Measurements from ENCODE around the gene FNDC11. TPM values are rescaled to one million over a fixed set of nuclear protein-coding genes. Genes with fewer than 3 reads are reported as not detected.

Gene FNDC11
- total and polyA plus RNA-seq, 2 of the 13 experiments (the other 11 are each of a cell fraction or from before 2014, with no cell fraction given), result 0.07 TPM; not detected in 1

DNA sequence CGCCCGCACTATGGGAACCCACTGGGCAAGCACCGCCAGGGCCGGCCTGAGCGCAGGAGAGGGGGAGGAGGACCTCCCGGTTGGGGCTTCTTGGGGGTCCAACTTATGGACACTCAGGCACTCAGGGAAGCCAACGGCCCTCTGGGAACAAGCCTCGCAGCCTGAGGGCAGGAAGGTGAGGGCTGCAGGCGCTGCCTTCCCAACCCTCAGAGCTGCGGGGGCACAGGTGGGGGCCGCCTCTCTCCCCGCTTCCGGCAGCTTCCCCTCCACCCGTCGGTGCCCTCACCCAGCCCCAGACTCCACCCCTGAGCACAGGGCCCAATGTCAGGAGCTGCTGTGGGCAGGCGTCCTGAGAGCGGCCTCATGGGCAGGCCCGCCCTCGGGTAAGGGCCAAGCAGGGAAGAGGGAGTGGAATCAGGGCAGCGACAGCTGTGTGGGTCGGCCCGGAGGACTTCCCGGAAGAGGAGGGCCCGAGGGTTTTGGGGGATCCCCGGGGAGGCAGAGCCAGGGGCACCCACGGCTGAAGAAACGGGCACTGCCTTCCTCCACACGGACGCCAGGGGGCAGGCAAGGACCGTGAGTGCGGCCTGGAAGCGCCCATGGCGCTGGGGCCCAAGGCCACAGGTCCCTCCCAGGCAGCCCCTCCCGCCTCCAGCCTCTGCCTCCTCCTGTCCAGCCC, 16.3 kb upstream of the FNDC11 start (continued):
- TF ChIP-seq, protein P1, sequence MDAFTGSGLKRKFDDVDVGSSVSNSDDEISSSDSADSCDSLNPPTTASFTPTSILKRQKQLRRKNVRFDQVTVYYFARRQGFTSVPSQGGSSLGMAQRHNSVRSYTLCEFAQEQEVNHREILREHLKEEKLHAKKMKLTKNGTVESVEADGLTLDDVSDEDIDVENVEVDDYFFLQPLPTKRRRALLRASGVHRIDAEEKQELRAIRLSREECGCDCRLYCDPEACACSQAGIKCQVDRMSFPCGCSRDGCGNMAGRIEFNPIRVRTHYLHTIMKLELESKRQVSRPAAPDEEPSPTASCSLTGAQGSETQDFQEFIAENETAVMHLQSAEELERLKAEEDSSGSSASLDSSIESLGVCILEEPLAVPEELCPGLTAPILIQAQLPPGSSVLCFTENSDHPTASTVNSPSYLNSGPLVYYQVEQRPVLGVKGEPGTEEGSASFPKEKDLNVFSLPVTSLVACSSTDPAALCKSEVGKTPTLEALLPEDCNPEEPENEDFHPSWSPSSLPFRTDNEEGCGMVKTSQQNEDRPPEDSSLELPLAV (CRISPR knock-in tag; conservative IDR thresholded peaks at IDR 0.05; ENCODE audit: low read depth), result no peak
- TF ChIP-seq, protein P2, sequence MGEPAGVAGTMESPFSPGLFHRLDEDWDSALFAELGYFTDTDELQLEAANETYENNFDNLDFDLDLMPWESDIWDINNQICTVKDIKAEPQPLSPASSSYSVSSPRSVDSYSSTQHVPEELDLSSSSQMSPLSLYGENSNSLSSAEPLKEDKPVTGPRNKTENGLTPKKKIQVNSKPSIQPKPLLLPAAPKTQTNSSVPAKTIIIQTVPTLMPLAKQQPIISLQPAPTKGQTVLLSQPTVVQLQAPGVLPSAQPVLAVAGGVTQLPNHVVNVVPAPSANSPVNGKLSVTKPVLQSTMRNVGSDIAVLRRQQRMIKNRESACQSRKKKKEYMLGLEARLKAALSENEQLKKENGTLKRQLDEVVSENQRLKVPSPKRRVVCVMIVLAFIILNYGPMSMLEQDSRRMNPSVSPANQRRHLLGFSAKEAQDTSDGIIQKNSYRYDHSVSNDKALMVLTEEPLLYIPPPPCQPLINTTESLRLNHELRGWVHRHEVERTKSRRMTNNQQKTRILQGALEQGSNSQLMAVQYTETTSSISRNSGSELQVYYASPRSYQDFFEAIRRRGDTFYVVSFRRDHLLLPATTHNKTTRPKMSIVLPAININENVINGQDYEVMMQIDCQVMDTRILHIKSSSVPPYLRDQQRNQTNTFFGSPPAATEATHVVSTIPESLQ (CRISPR knock-in tag; conservative IDR thresholded peaks at IDR 0.05), result peak; percentile 96; the same call in 1 of the 2 replicates
- no peak for TF ChIP-seq ZNF674 (CRISPR knock-in tag; IDR thresholded peaks at IDR 0.05; ENCODE audit: low read depth)
- no peak; the same call in 1 of the 2 replicates for TF ChIP-seq NCOA2 (CRISPR knock-in tag; IDR thresholded peaks at IDR 0.05)
- TF ChIP-seq, protein P3, sequence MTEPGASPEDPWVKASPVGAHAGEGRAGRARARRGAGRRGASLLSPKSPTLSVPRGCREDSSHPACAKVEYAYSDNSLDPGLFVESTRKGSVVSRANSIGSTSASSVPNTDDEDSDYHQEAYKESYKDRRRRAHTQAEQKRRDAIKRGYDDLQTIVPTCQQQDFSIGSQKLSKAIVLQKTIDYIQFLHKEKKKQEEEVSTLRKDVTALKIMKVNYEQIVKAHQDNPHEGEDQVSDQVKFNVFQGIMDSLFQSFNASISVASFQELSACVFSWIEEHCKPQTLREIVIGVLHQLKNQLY (CRISPR knock-in tag; IDR thresholded peaks at IDR 0.05), result peak; percentile 69
- no peak for TF ChIP-seq ATM (IDR thresholded peaks at IDR 0.05; ENCODE audit: borderline replicate concordance)
- no peak for TF ChIP-seq ZNF30 (CRISPR knock-in tag; IDR thresholded peaks at IDR 0.05)
- TF ChIP-seq MIXL1 (CRISPR knock-in tag; IDR thresholded peaks at IDR 0.05), result 0 out of 2 replicates have a peak, but pooled peaks have one; percentile 43
- no peak for TF ChIP-seq FOXM1 (CRISPR knock-in tag; IDR thresholded peaks at IDR 0.05)
- TF ChIP-seq MAFF (IDR thresholded peaks at IDR 0.05; ENCODE audit: low read depth, low read length), result no peak
- no peak for TF ChIP-seq ZNF17 (CRISPR knock-in tag; IDR thresholded peaks at IDR 0.05)
- peak; percentile 83; the same call in 1 of the 2 replicates for TF ChIP-seq ZNF605 (CRISPR knock-in tag; IDR thresholded peaks at IDR 0.05)
- peak; percentile 93 for TF ChIP-seq ZNF670 (CRISPR knock-in tag; IDR thresholded peaks at IDR 0.05; ENCODE audit: borderline replicate concordance)
- no peak for TF ChIP-seq NFE2L2 (IDR thresholded peaks at IDR 0.05; ENCODE audit: low read length)
- TF ChIP-seq MYC (CRISPR knock-in tag; IDR thresholded peaks at IDR 0.05; ENCODE audit: borderline replicate concordance), result peak; percentile 86; the same call in 1 of the 2 replicates
- no peak for TF ChIP-seq ZNF530 (CRISPR knock-in tag; IDR thresholded peaks at IDR 0.05; ENCODE audit: low read depth)
- peak; percentile 78; the same call in 1 of the 2 replicates for TF ChIP-seq FOXC1 (CRISPR knock-in tag; IDR thresholded peaks at IDR 0.05; ENCODE audit: borderline replicate concordance)
- peak; percentile 38 for TF ChIP-seq ZFP1 (CRISPR knock-in tag; IDR thresholded peaks at IDR 0.05)
- TF ChIP-seq, protein P4, sequence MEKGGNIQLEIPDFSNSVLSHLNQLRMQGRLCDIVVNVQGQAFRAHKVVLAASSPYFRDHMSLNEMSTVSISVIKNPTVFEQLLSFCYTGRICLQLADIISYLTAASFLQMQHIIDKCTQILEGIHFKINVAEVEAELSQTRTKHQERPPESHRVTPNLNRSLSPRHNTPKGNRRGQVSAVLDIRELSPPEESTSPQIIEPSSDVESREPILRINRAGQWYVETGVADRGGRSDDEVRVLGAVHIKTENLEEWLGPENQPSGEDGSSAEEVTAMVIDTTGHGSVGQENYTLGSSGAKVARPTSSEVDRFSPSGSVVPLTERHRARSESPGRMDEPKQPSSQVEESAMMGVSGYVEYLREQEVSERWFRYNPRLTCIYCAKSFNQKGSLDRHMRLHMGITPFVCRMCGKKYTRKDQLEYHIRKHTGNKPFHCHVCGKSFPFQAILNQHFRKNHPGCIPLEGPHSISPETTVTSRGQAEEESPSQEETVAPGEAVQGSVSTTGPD (CRISPR knock-in tag; IDR thresholded peaks at IDR 0.05), result no peak
- no peak for TF ChIP-seq POLR2AphosphoS2 (IDR thresholded peaks at IDR 0.05; ENCODE audit: low read depth, low read length)
- TF ChIP-seq KLF12 (CRISPR knock-in tag; IDR thresholded peaks at IDR 0.05; ENCODE audit: borderline replicate concordance), result peak; percentile 91
- no peak for TF ChIP-seq ZNF382 (CRISPR knock-in tag; IDR thresholded peaks at IDR 0.05; ENCODE audit: borderline replicate concordance)

Measured in HepG2 (cell line).